Esophagus muscularis mucosa (tissue), 4 donors: ENCODE data around the gene KRT6A.

Source experiments
- EP300 ChIP-seq: sonication (generic); formaldehyde crosslinking; IDR thresholded peaks from one replicate; pipeline ENCODE4 v1.6.1; 2017; ENCODE audit warnings: antibody characterized with exemption
- POLR2AphosphoS5 ChIP-seq, 2 donors: sonication (generic); formaldehyde crosslinking; IDR thresholded peaks; one replicate each; pipeline ENCODE4 v1.6.1; 2017; ENCODE audit warnings: antibody characterized with exemption in 2 of 2
- TF ChIP-seq, protein P1 (sequence below), 3 experiments: fragments of 200-600 bp in 2 of 3; fragments of 450-650 bp in 1 of 3; sonication (generic) in 2 of 3; IDR thresholded peaks; one replicate each; pipeline ENCODE4 v1.5.1; 2017 to 2019; ENCODE audit warnings: antibody characterized with exemption in 3 of 3, mild to moderate bottlenecking in 2 of 3, moderate library complexity in 1 of 3

GRCh38 chr12:52517005-52517835 lies 24.2 kb upstream of the KRT6A start:
- no peak for TF ChIP-seq POLR2AphosphoS5 (IDR thresholded peaks at IDR 0.05)
- TF ChIP-seq, protein P1, sequence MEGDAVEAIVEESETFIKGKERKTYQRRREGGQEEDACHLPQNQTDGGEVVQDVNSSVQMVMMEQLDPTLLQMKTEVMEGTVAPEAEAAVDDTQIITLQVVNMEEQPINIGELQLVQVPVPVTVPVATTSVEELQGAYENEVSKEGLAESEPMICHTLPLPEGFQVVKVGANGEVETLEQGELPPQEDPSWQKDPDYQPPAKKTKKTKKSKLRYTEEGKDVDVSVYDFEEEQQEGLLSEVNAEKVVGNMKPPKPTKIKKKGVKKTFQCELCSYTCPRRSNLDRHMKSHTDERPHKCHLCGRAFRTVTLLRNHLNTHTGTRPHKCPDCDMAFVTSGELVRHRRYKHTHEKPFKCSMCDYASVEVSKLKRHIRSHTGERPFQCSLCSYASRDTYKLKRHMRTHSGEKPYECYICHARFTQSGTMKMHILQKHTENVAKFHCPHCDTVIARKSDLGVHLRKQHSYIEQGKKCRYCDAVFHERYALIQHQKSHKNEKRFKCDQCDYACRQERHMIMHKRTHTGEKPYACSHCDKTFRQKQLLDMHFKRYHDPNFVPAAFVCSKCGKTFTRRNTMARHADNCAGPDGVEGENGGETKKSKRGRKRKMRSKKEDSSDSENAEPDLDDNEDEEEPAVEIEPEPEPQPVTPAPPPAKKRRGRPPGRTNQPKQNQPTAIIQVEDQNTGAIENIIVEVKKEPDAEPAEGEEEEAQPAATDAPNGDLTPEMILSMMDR (IDR thresholded peaks at IDR 0.05) = no peak
- no peak for TF ChIP-seq EP300
